Right hindlimb (tissue), 1 donor: ENCODE measurements around the gene IL1F10.
"Not testable (repeated sequence)": the region's sequence is repeated elsewhere in the genome, so short reads cannot be mapped to it uniquely, and the experiment has no call there.

Source experiments
- DNase-seq: peaks from one replicate; pipeline ENCODE4 v3.0.0-alpha.2; 2018

Gene IL1F10

DNA sequence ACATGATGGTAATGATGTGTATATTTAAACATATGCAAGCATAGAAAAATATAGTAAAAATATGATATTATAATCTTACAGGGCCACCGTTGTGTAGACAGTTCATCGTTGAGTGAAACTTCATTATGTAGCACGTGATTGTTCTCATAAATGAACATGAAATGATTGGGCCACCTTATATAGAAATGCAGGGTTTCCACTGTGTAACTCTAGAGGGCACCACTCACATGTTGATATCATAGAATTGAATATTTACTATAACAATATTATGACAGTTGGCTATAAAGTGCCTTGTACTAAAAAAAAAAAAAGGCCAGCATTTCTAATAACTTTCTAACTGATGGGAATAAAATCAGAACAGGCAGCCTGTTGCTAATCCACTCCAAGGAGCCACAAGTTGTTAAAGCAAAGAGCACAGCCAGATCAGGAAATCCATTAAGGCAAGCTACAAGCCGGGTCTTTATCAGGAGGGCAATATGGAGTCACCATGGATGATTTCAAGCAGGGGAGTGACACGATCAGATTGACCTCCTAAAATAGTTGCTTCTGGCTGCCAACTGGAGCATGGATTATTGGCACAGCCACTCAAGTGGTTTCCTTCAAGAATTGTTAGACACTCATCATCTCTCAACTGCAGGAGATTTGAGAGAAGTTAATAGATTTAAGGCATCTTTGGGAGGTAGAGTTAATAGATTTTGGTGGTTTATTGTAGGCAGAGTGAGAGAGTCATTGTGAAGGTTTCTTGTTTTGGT lies 16.7 kb downstream of the IL1F10 start:
- DNase-seq: no peak

DNA sequence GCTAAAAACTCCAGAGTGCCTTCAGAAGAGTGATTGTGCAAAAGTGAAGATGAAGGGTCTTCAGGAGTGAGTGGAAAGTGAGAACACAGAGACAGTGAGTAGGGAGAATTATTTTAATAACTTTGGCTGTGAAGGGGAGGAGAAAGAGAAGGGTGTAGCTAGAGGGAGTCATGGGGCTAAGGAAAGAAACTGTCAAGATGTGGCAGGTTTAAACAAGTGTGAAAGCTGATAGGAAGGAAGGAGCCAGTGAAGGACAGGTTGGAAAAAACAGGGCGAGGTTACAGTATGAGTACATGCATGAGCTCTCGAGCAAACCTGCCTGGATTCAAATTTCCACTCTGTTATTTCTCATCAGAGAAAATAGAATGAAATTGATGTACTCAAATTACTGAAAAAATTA lies 17.8 kb downstream of the IL1F10 start:
- no peak for DNase-seq

DNA sequence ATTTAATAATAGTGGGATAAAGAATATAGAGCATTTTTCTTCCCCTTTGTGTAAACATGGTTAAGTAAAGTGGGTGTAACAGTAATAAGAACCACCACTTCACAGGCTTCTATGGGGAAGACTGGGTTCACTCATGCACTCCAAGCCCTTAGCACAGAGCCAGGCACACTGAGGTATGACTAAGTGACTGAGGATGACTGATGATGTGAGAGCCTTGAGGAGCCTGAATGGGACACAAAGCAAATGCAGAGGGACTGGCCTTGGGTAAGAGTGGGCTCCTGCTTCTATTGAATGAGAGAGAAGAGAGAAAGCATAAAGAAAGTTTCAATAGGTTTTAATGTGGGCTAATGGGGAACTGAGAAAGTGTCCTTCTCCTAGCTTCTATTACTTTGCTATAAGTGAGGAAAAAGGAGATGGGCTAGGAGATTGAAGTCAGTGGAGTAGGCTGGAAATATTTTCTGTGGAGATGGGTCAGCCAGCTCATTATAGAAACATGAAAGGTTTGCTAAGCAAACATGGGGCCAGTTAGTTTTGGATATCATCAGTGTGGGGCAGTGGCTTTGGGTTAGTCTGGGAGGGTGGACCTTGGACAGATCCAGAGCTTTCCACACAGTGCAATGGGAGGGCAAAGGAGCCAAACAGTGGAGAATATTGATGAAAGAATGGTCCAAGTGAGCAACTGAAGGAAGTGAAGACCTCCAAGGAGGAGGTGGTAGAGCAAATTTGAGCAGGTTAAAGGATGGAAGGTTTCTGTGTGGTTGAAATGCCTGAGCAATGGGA lies 20.6 kb downstream of the IL1F10 start:
- DNase-seq: no peak

DNA sequence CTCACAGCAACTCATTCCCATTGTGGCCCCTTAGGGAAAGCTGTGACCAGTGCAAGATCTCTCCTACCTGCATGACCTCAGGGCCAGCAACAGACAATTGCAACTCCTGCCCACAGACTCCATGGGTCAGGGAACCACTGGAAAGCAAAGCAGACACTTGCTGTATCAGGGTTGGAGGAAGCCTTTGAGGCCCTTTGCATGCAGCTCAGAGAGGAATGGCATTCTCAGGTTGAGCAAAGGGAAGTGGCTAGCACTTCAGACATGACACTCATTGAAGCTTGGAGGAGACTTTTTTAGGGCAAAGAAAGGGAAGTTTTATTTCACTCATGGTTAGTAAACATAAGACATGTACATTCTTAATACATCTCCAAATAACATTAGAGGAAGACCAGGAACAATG lies 22.1 kb downstream of the IL1F10 start:
- DNase-seq: no peak

DNA sequence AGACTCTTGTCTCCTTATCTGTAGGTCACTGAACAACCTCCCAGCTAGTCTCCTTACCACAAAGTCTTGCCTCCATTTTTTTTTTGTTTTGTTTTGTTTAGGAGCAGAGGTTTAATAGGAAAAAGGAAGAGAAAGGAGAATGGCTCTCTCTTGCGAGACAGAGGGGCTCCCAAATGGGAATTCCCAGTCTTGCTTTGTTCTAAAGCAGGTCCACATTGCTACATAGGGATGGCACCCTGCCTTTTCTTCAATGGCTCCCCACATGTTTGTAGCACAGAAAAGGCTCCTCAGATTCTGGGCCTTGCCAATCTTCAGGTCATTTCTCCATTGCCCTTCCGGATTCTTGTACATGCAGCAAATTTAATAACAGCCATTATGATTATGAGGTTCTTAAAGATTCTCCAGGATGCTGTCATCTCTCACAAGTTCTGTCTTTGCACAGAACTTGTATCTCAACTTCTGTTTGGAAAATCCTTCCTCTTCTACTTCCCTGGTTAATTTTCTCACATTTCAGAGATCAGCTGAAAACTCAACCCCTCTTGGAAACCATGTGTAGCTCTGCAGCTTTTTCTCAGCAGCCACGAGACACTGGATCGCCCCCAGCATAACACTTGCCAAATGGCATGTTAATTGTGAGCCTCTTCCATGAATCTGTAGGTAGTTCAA lies 23.6 kb downstream of the IL1F10 start:
- no peak for DNase-seq

DNA sequence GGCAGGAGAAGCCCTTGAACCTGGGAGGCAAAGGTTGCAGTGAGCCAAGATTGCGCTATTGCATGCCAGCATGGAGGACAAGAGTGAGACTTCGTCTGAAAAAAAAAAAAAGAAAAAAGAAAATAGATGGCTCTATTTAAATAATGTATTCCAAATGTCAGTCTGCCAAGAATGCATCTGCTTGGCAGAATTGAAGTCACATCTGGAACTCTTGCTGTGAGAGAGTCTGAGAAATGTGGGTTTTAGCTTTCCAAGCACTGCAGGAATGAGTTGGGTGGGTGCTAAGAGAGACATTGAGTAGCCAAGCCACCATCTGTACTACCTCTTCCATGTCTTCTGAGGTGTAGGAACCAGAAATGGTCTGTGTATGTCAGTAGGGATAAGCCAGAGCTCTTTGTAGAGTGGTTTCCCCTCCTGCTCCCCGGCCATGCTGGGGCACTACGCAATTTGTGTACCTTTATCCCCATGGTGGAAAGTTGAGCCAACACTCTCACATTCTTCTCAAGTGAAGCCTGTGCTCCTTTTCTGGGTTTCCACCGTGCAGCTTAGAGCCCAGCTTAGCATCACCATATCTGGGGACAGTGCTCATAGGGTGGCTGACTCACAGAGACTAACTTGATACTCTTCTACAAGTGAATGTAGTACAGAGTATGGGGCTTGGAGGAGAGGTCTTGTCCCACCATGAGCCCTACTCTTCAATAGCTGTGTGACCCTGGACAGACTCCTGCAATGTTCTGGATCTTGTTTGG lies 25.3 kb downstream of the IL1F10 start:
- DNase-seq: no peak

DNA sequence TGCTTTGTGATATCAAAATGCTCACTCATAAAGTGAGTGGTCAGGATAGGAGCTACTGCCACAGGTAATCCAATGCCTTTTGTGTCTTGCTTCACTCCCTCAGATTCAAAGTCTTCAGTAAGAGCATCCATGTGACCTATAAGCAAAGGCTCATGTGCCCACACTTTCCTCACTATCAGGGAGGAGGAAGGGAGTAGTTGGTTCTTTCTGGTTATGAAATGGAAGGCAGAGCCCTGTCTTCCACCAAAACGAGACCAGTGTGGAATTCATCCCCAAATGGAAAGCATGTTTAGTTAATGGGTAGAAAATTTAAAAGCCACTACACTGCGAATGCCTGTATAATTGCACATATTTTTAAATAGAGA lies 25.8 kb downstream of the IL1F10 start:
- DNase-seq: no peak

DNA sequence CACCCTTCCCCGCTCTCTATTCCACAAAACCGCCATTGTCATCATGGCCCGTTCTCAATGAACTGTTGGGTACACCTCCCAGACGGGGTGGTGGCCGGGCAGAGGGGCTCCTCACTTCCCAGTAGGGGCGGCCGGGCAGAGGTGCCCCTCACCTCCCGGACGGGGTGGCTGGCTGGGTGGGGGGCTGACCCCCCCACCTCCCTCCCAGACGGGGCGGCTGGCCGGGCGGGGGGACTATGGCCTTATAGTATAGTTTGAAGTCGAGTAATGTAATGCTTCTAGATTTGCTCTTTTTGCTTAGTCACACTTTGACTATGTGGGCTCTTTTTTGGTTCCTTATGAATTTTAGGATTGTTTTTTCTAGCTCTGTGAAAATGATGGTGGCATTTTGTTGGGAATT lies 28.5 kb downstream of the IL1F10 start:
- DNase-seq: not testable (repeated sequence)

DNA sequence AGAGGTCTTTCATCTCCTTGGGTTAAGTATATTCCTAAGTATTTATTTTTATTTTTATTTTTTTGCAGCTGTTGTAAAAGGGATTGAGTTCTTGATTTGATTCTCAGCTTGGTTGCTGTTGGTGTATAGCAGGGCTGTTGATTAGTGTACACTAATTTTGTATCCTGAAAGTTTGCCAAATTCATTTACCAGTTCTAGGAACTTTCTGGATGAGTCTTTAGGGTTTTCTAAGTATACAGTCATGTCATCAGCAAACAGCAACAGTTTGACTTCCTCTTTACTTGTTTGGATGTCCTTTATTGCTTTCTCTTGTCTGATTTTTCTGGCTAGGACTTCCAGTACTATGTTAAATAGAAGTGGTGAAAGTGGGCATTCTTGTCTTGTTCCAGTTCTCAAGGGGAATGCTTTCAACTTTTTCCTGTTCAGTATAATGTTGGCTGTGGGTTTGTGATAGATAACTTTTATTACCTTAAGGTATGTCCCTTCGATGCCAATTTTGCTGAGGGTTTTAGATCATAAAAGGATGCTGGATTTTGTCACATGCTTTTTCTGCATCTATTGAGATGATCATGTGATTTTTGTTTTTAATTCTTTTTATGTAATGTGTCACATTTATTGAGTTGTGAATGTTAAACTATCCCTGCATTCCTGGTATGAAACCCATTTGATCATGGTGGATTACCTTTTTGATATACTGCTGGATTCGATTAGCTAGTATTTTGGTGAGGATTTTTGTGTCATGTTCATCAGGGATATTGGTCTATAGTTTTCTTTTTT lies 29.3 kb downstream of the IL1F10 start:
- not testable (repeated sequence) for DNase-seq

DNA sequence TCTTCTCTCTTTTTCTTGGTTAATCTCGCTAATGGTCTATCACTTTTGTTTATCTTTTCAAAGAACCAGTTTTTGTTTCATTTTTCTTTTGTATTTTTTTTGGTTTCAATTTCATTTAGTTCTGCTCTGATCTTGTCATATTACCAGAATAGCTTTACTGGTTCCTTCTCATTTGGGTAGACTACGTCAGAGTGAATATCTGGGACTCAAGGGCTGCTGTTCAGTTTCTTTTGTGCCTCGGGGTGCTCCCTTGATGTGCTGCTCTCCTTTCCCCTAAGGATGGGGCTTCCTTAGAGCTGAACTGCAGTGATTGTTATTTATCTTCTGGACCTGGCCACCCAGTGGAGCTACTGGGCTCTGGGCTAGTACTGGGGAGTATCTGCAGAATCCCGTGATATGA lies 30.3 kb downstream of the IL1F10 start:
- DNase-seq: no peak

DNA sequence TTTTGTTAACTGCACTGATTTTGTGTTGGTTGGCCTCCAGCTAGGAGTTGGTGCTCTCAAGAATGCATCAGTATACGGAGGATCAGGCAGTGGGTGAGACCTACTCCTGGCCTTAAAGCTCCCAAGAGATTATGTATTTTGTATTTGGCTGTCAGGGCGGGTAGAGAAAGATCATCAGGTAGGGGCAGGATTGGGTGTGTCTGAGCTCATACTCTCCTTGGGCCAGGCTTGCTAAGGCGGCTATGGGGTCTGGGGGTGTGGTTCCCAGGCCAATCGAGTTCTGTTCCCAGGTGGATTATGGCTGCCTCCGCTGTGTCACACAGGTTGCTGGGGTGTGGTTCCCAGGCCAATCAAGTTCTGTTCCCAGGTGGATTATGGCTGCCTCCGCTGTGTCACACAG lies 30.8 kb downstream of the IL1F10 start:
- DNase-seq: no peak

DNA sequence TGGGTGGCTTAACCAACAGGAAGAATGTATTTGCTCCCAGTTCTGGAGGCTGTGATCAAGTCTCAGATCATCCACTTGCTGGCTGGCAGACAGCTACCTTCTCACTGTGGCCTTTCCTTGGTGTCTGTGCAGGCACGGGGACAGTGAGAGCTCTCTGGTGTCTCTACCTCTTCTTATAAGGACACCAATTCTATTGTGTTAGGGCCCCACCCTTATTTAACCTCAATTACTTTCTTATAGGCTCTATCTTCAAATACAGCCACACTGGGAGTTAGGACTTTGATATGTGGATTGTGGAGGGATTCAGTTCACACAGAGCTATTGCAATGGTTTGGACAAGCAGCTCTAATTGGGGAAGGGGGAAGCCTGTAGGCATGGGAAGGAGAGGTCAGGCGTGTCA lies 34.4 kb downstream of the IL1F10 start:
- DNase-seq: no peak

DNA sequence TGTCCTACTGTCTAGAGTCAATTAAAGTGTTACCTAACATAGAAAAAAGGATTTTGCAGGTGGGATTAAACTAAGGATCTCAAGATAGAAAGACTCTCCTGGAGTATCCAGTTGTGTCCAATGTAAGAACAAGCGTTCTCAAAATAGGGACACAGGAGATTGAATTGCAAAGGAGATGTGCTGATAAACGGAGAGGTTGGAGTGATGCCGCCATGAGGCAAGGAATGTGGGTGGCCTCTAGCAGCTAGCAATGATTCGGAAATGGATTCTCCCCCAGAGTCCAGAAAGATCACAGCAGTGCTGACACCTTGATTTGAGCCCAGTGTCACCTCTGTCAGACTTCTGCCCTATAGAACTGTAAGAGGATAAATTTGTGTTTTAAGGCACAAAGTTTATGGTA lies 35.5 kb downstream of the IL1F10 start:
- DNase-seq: no peak

DNA sequence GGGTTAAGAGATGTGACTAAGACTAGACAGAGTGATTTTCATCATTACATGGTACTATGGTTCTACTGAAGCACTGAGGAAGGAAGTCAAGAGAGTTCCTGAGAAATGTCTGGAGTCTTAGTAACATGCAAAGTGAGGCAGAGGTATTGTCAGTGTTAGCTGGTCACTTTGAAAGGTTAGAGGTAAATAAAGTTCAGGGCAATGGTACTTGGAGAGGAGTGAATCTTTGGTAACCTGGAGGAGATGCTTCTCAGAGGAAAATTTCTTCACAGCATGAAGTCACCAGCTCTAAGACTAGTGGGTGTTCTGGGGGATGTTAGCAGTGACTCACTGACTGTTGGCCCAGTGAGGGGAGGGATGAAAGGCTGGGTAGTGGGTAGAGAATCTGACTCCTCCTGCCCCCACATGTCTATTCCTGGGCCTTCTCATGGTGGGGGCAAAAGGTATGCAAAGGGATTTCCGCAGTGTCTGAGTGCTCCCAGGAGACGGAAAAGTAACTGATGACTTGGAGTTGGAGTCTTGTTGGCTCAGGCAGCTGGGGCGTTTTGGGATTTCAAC lies 36.4 kb downstream of the IL1F10 start:
- DNase-seq: no peak

DNA sequence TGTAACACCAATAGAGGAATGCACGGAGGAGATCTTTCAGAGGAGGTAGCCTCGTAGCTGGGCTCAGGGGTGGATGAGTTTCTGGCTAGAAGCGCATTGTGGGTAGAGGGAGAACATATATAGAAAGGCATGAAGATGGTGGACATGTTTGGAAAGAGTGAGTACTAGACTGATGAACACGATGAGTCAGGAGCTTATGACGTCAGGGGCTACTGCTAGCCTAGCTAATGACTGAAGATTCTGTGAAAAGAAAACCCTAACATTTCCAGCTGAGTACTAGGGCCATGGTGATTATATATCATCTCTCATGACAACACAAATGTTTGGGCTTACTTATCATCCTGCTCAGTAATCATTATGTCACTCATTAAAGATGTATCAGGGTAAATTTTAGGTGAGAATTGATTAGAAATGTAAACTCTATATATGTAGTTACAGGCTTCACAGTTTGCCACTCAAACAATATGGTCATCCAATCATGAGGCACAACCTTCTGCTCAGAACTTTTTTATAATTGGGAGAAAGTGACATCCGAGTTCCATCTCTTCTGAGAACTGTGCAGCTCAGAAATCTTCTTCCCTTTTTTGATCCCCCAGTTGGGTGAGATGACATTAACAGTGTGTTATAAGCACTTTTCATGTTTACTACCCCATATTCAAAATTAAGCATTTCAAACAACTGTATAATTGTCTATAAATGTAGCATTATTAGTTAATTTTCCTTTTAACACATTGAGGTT lies 37.4 kb downstream of the IL1F10 start:
- no peak for DNase-seq

DNA sequence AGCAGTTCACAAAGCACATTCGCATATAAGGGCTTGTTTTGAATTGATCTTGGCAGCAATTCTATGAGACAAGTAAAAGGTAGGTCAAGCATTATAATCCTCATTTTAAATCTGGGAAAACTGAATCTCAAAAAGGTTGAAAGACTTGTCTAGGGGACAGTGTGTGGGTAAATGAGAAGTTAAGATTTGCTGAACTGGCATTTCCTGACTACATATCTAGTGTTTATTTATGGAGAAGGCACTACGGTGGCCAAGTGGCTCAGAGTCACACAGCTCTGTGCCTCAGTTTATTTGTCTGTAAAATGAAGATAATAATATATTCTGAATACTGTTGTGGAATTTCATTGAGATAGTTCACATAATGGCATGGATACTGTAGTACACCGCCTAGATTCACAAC lies 43.4 kb downstream of the IL1F10 start:
- no peak for DNase-seq

DNA sequence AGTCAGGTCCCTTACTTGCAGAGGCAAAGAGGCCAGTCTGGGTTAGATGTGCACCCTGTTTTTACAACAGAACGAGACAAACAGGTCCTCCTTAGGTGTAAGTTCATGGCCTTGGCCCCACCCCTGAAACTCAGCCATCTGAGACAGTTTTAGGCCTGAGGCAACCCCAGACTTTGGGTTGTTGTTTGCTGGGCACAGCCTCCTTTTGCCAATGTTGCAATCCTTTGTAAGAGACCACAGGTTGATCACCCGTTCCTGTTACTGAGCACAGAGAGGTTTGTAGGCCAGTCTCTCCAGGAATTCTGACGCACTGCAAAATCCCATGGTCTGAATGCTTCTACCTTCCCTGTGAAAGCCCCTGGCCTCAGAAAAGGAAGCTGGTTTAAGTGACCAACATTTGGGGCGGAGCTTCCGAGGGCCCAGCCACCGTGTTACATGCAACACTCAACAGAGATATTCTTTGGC lies 44.1 kb downstream of the IL1F10 start:
- DNase-seq: no peak

DNA sequence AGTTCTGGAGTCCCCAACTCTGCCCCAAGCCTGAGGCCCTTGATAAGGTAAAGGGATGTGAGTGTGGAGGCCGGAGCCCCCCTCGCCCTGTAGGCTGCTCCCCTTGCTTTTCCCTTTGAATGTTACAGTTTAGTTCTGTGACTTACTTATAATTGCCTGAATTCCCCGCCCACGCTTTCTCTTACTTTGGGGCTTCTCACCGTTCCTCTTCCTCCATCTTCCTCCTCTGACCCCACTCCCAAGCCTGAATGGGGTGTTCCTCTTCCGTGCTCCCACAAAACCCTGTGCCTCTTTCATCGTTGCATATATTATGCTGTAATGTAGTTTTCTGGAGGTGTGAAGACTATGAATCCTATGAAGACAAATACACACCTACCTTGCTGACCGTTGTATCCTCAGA lies 44.7 kb downstream of the IL1F10 start:
- DNase-seq: no peak

DNA sequence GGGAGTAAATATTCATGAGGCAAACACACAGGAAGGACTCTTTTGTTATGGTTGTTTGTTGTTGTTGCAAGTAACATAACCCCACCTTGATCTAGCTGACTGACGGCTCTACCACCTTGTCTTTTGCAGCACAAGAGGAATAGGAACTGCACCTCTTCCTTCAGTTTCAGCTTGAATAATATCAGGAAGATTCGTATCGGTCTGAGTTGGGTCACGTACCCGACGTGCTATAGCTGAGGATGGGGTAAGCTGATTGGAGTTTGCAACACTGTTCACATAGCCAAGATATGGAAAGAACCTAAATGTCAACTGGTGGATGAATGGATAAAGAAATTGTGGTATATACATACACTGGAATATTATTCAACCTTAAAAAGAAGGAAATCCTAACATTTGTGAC lies 45.1 kb downstream of the IL1F10 start:
- no peak for DNase-seq

DNA sequence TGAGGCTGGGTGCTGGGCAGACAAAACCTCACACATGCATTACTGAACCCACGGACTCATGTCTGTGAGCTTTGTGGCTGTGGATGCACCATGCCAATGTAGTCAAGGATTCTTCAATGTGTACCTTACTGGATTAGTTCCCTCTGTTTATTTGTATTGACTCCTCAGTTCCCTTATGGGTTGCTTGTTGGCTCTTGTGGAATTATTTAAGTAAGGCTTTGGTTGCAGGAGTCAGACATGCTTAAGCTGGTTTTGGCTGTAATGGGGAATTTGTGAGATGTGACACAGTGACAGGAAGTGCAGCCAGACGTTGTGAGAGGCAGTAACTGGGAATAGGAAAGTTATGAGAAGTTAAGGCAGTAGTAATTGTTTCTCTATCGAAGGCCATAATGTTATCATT lies 46.0 kb downstream of the IL1F10 start:
- no peak for DNase-seq

DNA sequence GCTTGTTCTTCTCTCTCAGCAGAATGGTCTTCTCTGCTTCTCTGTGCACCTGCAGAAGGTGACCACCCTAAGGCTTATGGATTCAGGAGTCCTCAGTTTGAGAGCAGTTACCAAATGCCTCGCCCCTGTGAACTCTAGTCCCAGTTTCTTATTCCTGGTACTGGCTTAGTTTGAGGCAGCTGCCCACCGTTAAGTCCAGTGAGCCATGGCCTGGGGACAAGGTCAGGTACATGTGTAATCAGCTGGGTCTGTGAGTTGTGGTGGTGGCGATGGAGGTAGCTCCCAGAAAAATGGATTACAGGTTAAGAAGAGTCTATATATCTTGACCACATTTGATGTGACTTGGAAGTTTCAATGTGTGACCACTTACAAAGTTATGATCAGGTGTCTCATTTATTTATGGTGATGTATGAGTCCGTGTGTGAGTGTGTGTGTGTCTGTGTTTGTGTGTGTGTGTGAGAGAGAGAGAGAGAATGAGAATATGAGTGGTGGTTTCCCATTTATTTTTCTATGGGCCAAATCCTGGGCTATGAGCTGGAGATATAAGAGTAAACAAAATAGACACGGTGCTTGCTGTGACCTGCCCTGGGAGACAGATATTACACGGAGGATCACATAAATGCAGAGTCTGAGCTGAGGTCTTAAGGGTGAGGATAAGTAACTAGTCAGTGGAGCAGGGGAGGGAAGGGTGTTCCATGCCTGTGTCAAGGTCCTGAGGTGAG lies 46.6 kb downstream of the IL1F10 start:
- DNase-seq: no peak
